Measurements from ENCODE around the gene OR11L1.

OR11L1 gene

GRCh38 chr1:247841796-247842195, at the start of gene OR11L1:
OR11L1 (minus strand) TSS chr1:247841896; CDS start chr1:247841896, 0 bp downstream.
- DNase-seq (ENCODE audit: low spot score): no peak

DNA sequence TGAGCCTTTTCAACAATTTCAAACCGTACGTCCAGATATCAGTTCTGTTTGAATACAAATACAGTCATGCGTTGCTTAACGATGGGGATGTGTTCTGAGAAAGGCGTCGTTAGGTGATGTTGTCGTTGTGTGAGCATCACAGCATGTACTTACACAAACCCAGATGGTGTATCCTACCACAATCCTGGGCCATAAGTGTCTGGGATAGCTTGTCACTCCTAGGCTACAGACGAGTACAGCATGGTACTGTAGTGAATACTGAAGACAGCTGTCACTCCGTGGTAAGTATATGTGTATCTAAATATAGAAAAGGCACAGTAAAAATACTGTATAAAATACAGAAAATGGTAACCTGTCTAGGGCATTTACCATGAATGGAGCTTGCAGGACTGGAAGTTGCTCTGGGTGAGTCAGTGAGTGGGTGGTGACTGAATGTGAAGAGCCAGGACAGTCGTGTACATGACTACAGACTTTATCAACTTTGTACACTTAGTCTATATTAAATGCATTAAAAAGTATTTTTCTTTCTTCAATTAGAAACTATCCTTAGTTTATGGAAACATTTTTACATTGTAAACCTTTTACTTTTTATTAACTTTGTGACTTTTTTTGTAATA, 43.2 kb upstream of the OR11L1 start:
- peak; percentile 36 for DNase-seq (ENCODE audit: low spot score)

GRCh38 chr1:247883346-247883745, 41.6 kb upstream of the OR11L1 start:
- DNase-seq (ENCODE audit: low spot score): no peak

DNA sequence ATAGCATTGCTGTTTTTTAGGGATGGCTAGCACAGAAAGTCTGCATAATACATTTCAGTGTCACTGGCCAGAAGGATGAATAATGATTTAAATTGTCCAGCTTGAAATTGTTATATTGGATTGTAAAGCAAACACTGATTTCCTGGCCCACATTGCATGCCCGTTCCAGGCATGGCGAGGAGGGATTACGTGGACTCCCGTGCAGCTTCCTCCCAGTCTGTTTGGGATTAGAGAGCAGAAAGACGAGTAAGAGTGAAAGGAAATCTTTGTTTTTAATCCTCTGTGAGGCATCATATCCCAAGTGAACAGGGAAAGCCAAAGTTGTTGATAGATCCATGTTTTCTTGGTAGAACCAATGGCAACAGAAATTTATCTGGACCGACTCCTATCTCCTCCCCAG, 23.7 kb upstream of the OR11L1 start:
- no peak for DNase-seq (ENCODE audit: low spot score)

- DNase-seq (ENCODE audit: low spot score): no peak
Observed at GRCh38 chr1:247864644-247865043, 22.9 kb upstream of the OR11L1 start.

GRCh38 chr1:247862756-247863155, 21.1 kb upstream of the OR11L1 start:
- no peak for DNase-seq (ENCODE audit: low spot score)

GRCh38 chr1:247857985-247858619, 16.4 kb upstream of the OR11L1 start:
- peak; percentile 51 for DNase-seq (ENCODE audit: low spot score)

- DNase-seq (ENCODE audit: low spot score): peak; percentile 97
Observed at GRCh38 chr1:247857069-247857984, 15.6 kb upstream of the OR11L1 start, which contains the start of gene TRIM58. TRIM58 (plus strand) TSS chr1:247857187; CDS start chr1:247857247, 60 bp downstream.

GRCh38 chr1:247855911-247856310, 14.2 kb upstream of the OR11L1 start:
- no peak for DNase-seq (ENCODE audit: low spot score)

- peak; percentile 97 for DNase-seq (ENCODE audit: low spot score)
Observed at GRCh38 chr1:247854899-247855545, 13.3 kb upstream of the OR11L1 start.

GRCh38 chr1:247849616-247850015, 7.9 kb upstream of the OR11L1 start:
- DNase-seq (ENCODE audit: low spot score): no peak

DNA sequence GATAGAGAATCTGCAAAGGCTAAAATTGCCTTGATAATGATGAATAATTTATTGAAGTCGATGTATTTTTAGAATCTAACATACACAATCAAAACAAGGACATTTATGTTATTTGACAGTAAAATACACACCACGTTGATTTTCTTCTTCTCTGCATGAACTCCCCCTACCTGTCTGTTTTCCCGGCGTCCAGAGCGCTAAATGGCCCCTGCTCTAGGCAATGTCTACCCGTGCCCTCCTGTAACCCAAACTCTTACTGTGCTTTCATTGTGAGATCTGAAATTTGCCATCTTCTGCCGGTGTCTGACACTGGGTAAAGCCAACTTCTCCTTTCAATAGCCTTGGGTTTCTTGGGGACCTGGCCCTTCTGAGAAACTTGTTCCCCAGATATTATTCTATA, 6.7 kb upstream of the OR11L1 start:
- DNase-seq (ENCODE audit: low spot score): no peak

DNA sequence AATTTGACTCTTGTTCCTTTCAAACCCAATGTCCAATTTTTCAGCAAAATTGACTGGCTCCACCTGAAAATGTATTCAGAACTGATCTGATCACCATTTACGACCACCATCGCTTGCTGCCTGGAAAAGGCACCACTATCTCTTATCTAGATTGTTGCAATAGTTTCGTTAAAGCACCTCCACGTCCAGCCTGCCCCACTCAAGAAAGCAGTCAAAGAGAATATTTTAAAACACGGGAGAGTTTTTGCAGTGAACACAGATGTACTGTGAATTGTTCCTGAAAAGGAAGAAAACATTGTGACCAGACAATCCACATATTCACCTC, 4.0 kb upstream of the OR11L1 start:
- no peak for DNase-seq (ENCODE audit: low spot score)

DNA sequence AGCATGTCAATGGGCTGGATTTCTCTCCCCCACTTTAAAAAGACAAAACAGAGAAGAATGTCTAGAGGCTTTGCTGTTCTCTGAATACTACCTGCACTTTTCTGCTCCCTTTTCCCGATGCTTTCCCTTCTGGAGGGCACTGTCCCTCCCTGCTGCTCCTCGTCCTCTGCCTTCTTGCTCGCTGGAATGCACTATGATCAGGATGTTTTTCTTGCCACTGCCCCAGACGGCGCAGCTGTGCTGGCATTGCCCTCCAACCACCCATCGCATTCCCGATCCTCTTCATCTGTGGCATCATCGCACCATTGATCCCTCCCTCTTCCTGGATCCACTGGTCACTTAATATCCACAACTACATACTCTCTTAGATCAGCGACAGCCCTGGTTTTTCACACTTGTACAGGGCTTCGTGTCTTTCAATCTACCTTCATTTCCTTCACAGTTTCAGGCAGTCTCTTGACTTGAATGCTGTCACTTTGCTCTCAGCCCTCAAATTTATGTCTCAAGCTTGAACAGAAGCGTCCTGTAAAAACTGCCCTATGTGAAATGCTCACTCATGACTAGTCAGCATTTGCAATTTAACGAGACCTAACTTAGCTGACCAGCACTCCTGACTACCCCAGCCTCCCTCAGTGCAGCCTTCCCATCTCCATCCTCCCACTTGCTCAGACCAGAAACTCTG, 3.5 kb upstream of the OR11L1 start:
- no peak for DNase-seq (ENCODE audit: low spot score)

DNA sequence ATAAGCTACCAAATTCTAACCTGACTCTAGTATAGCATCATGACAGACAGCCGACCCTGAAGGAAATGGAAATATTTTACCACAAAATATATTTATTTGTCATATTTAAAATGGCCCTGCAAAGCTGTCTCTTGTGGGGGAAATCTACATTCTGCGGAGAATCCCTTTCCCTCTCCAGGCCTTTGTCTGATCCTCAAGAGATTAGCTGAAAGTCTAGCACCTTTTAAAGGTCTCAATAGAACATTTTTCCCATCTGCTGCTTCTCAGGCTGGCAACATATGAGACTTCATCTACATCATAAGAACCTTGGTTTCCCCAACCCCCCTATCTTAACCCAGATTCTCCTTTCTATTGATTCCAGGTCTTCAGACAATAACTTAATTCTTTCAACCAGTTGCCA, 1.7 kb upstream of the OR11L1 start:
- no peak for DNase-seq (ENCODE audit: low spot score)

- DNase-seq (ENCODE audit: low spot score): no peak
Observed at GRCh38 chr1:247840818-247841217, 878 bp downstream of the OR11L1 start.

GRCh38 chr1:247833601-247834000, 8.1 kb downstream of the OR11L1 start:
- DNase-seq (ENCODE audit: low spot score): peak; percentile 56

GRCh38 chr1:247829656-247830055, 12.0 kb downstream of the OR11L1 start:
- no peak for DNase-seq (ENCODE audit: low spot score)

- no peak for DNase-seq (ENCODE audit: low spot score)
Observed at GRCh38 chr1:247825362-247825761, 16.3 kb downstream of the OR11L1 start.

GRCh38 chr1:247824023-247824422, 17.7 kb downstream of the OR11L1 start, which contains the start of gene OR14A16:
OR14A16 (minus strand) TSS chr1:247824119; CDS start chr1:247815729, 8,390 bp downstream.
- no peak for DNase-seq (ENCODE audit: low spot score)

DNA sequence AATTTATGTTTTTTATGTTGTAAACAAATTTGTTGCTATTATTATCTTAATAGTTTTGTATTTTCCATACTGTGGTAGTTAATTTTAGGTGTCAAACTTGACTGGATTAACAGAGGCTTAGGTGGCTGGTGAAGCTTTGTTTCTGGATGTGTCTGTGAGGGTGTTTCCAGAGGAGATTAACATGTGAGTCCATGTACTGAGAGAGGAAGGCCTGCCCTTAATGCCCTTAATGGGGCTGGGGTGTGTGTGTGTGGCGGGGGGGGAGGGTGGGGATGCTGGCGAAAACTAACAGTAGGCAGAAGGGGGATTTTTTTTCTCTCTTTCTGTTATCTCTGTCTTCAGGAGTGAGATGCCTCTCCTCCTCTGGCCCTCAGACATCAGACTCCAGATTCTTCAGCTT, 19.6 kb downstream of the OR11L1 start:
- DNase-seq (ENCODE audit: low spot score): no peak

GRCh38 chr1:247812637-247813036, 29.1 kb downstream of the OR11L1 start:
- no peak for DNase-seq (ENCODE audit: low spot score)
